ENCODE measurements around the gene UNC5A.
"Not testable (repeated sequence)": the region's sequence is repeated elsewhere in the genome, so short reads cannot be mapped to it uniquely, and the experiment has no call there.

Gene UNC5A

GRCh38 chr5:176864755-176865154, 54.4 kb downstream of the UNC5A start:
- ATAC-seq (no peak), DNase-seq (no peak)

DNA sequence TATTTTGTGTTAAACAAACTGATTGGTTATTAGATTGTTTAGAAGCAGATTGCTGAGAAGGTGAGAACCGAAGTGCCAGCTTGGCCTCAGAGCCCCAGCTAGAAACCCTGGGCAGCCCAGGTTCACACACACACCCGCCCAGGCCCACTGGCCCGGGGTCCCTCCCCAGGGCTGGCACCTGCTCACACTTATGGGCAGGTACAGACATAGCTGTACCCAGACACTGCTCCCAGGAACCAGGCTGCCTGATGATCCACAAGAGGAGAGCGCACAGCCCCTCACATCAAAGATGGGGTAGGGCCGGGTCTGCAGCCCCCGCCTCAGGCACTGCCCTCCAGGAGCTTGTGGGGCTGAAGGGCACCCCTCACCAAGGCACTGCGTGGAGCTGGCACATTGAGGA, 55.6 kb downstream of the UNC5A start:
- ATAC-seq (no peak), DNase-seq (no peak)

- ATAC-seq (no peak), DNase-seq (no peak)
Observed at GRCh38 chr5:176866707-176867310, 56.5 kb downstream of the UNC5A start.

DNA sequence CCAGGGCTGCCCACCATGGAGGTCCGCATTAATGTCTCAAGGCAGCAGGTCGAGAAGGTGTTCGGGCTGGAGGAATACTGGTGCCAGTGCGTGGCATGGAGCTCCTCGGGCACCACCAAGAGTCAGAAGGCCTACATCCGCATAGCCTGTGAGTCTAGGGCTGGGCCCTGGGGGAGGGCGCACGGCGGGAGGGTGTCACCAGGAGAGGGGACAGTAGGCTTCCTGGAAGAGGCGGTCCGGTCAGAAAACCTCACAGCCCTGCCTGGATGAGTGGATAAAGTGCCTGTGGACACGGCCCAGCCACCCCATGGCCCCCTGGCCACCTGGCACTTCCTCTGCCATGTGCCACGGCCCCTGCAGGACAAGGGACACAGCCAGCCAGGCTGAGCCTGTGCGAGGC, 57.8 kb downstream of the UNC5A start:
- no peak for DNase-seq
- no peak for ATAC-seq

- DNase-seq (no peak), ATAC-seq (no peak)
Observed at GRCh38 chr5:176868731-176869130, 58.4 kb downstream of the UNC5A start.

DNA sequence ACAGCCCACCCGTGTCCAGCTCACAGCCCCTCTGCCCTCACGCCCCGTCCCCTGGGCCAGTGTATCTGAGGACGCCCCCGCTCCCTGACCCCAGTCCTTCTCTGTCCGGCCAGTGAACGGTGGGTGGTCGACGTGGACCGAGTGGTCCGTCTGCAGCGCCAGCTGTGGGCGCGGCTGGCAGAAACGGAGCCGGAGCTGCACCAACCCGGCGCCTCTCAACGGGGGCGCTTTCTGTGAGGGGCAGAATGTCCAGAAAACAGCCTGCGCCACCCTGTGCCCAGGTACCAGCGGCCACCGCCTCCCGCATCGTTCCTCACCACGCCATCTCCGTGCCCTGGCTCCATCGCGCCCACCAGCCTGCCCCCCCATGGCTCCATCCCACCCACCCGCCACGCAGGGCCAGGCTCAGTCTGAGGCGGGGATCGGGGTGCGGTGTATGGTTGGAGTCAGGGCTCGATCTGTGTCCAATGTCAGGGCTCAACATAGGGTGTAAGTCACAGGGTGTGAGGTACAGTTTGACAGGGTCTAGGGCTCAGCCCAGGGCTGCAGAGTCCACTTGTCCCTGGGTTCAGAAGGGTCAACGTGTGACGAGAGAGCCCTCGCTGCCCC, 59.2 kb downstream of the UNC5A start:
- ATAC-seq = no peak

DNA sequence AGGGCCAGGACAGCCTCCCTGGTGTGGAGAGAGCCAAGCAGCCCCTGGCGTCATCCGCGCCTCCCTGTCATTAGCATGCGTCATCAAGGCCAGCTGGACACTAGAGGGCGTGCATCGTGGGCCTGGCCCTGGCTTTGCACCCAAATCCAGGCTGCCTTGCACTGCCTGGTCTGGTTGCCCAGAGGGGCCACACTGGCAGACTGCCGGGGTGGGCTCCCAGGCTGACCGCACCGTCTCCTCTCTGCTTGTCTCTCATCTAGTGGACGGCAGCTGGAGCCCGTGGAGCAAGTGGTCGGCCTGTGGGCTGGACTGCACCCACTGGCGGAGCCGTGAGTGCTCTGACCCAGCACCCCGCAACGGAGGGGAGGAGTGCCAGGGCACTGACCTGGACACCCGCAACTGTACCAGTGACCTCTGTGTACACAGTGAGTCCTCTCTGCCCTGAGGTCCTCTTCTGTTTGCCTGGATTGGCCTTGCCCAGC, 59.8 kb downstream of the UNC5A start:
- ATAC-seq (no peak), DNase-seq (no peak)

More for the DNA sequence above, 59.2 kb downstream of the UNC5A start:
- DNase-seq = no peak

GRCh38 chr5:176870644-176871043, 60.3 kb downstream of the UNC5A start:
- DNase-seq, ATAC-seq: not testable (repeated sequence)

DNA sequence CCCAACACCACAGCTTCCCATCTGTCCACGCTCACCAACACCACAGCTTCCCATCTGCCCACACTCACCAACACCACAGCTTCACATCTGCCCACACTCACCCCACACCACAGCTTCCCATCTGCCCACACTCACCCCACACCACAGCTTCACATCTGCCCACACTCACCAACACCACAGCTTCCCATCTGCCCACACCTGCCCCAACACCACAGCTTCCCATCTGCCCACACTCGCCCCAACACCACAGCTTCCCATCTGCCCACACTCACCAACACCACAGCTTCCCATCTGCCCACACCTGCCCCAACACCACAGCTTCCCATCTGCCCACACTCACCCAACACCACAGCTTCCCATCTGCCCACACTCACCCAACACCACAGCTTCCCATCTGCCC, 62.2 kb downstream of the UNC5A start:
- not testable (repeated sequence) for DNase-seq, ATAC-seq

DNA sequence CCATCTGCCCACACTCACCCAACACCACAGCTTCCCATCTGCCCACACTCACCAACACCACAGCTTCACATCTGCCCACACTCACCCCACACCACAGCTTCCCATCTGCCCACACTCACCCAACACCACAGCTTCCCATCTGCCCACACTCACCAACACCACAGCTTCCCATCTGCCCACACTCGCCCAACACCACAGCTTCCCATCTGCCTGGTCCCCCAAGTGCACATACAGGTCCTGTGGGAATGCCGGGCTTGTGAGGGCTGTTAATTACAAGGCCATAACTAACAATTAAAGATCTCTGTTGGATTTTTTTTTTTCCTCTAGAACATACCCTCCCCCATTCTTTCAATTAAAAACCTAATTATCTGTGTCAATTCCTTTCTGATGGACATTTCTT, 62.7 kb downstream of the UNC5A start:
- DNase-seq, ATAC-seq: not testable (repeated sequence)

DNA sequence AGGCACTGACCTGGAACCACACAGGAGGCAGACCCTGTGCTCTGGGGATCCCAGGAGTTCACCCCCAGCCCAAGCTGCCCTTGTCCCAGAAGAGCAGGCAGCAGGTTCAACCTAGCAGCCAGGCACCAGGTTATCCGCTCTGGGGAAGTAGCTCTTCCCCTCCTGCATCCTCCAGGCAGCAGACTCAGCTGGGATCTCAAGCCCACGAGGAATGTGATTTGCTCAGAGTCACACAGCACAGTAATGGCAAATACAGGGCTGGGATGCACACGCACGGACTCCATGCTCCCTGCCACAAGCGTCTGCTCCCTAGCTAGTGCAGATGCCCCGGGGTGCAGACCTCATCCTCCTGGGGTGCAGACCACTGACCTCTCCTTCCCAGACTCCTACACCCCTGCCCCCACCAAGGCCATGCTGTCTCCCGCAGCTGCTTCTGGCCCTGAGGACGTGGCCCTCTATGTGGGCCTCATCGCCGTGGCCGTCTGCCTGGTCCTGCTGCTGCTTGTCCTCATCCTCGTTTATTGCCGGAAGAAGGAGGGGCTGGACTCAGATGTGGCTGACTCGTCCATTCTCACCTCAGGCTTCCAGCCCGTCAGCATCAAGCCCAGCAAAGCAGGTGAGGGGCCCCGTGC, 63.3 kb downstream of the UNC5A start:
- no peak for DNase-seq
- ATAC-seq = no peak

DNA sequence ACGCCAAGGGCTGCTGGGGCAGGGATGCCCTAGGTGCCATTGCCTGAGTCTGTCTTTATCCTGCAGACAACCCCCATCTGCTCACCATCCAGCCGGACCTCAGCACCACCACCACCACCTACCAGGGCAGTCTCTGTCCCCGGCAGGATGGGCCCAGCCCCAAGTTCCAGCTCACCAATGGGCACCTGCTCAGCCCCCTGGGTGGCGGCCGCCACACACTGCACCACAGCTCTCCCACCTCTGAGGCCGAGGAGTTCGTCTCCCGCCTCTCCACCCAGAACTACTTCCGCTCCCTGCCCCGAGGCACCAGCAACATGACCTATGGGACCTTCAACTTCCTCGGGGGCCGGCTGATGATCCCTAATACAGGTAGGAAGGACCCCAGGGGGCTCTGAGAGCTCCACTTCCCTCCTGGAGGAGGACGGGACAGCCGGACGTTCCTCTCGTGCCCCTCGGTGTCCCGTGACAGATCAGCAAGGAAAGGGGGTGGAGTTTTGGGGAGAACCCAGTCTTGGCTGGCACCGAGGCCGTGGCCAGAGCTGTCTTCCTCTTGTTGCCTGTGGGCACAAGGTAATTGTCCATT, 63.9 kb downstream of the UNC5A start:
- ATAC-seq = no peak

GRCh38 chr5:176875014-176875550, 64.7 kb downstream of the UNC5A start:
- ATAC-seq = no peak

More for the DNA sequence above, 63.9 kb downstream of the UNC5A start:
- no peak for DNase-seq

GRCh38 chr5:176875783-176876505, 65.6 kb downstream of the UNC5A start:
- ATAC-seq (peak; percentile 21), DNase-seq (no peak)

More at GRCh38 chr5:176875014-176875550, 64.7 kb downstream of the UNC5A start:
- DNase-seq = no peak

DNA sequence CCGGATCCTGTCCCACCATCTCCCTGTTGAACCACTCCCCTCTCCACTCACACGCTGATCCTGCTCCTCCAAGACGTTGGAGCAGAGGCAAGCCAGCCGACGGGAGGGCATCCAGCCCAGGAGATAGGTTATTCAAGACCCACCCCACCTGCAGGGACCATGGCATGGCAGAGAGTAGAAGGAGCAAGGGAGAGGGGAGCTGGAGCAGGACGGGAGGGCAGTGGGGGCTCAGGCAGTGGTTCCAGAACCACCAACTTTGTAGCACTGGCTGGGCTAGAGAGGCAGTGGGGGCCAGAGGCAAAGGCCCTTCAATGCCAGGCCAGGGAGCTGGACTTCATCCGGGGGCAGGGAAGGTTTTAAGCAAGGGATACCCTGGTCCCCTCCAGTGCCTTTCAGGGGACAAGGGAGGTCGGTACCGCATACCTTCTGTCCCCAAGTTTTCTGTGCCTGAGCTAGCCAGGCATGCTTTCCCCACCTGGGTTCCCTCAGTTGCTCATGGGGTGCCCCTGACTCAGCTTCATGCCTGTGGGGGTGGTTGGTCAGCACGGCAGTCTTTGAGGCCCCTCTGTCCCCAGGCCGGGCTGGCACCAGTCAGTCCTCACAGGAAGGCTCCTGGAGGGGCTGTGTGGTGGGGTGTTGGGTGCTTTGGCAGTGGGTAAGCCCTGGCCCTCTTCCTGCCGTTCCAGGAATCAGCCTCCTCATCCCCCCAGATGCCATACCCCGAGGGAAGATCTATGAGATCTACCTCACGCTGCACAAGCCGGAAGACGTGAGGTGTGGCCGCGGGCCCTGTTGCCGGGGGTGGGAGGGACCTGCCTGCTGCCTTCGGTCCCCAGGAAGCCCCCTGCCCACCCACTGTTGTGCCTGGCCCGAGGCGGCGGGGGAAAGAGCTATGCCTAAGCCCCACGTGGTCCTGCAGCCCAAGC, 66.4 kb downstream of the UNC5A start:
- DNase-seq = no peak
- ATAC-seq = no peak

- DNase-seq = no peak
Observed at GRCh38 chr5:176877793-176878331, 67.5 kb downstream of the UNC5A start.

DNA sequence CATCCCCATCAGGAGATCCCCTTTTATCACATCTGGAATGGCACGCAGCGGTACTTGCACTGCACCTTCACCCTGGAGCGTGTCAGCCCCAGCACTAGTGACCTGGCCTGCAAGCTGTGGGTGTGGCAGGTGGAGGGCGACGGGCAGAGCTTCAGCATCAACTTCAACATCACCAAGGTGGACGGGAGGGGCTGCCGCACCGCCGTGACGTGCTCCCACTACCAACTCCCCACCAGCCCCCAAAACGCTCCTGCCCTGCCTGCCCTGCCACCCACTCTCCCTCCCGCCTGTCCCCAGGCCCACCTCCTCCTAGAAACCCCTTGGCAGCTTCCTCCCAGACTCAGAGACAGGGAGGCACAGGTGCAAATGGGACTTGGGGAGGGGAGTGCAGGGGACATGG, 68.1 kb downstream of the UNC5A start:
- no peak for DNase-seq
- ATAC-seq = no peak

More at GRCh38 chr5:176877793-176878331, 67.5 kb downstream of the UNC5A start:
- ATAC-seq = no peak

GRCh38 chr5:176878906-176879662, 68.7 kb downstream of the UNC5A start:
- DNase-seq = no peak
- no peak for ATAC-seq

DNA sequence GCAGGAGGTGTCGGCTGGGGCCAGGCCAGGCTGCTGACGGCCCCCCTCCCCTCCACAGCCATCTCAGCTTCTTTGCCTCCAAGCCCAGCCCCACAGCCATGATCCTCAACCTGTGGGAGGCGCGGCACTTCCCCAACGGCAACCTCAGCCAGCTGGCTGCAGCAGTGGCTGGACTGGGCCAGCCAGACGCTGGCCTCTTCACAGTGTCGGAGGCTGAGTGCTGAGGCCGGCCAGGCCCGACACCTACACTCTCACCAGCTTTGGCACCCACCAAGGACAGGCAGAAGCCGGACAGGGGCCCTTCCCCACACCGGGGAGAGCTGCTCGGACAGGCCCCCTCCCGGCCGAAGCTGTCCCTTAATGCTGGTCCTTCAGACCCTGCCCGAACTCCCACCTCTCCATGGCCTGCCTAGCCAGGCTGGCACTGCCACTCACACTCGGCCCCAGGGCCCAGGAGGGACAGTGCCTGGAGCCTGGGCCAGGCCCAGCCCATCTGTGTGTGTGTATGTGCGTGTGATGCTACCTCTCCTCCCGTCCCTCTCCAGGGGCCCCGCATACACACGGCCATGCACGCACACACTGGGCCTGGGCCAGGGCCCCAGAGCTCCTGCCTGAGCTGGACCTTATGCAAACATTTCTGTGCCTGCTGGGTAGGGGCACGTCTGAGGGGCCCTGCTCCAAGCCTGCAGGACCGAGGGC, 69.5 kb downstream of the UNC5A start:
- no peak for ATAC-seq

More for the DNA sequence above, 69.5 kb downstream of the UNC5A start:
- no peak for DNase-seq
